ENCODE results near the gene HAO1. TPM values are rescaled to one million over a fixed set of nuclear protein-coding genes. Genes with fewer than 3 reads are reported as not detected.
"Not testable (repeated sequence)": the region's sequence is repeated elsewhere in the genome, so short reads cannot be mapped to it uniquely, and the experiment has no call there.

The HAO1 gene
- total RNA-seq, 2 experiments from 2014 or later, result not detected

- Mint-ChIP-seq H3K27ac (no peak overlapping the region), H3K4me1 (ENCODE audit: low read depth) (no peaks in the 10 kb centered on the region), H3K36me3 (ENCODE audit: low read depth) (no peaks in the 10 kb centered on the region), H3K4me3 (no peak overlapping the region), H3K9me3 (ENCODE audit: insufficient read depth) (no peaks in the 10 kb centered on the region), H3K27me3 (ENCODE audit: low read depth) (no peaks in the 10 kb centered on the region)
- CTCF ChIA-PET, result no interaction called here
- ATAC-seq (no peak), DNase-seq (no peak)
- POLR2A ChIA-PET, result no interaction called here
Observed at GRCh38 chr20:7848351-7848750, 91.9 kb downstream of the HAO1 start.

- Mint-ChIP-seq H3K36me3 (ENCODE audit: low read depth) (no peaks in the 10 kb centered on the region), H3K4me3 (no peak overlapping the region), H3K9me3 (ENCODE audit: insufficient read depth) (no peaks in the 10 kb centered on the region), H3K27ac (no peak overlapping the region), H3K27me3 (ENCODE audit: low read depth) (no peaks in the 10 kb centered on the region), H3K4me1 (ENCODE audit: low read depth) (no peaks in the 10 kb centered on the region)
- POLR2A ChIA-PET, result no interaction called here
- CTCF ChIA-PET, result no interaction called here
- DNase-seq (no peak), ATAC-seq (no peak)
Observed at GRCh38 chr20:7843613-7844012, 96.6 kb downstream of the HAO1 start.

GRCh38 chr20:7841971-7842310 lies 98.3 kb downstream of the HAO1 start:
- Mint-ChIP-seq H3K27me3 (ENCODE audit: low read depth) (no peaks in the 10 kb centered on the region), H3K4me3 (no peak overlapping the region), H3K4me1 (ENCODE audit: low read depth) (no peaks in the 10 kb centered on the region), H3K27ac (no peak overlapping the region), H3K36me3 (ENCODE audit: low read depth) (no peaks in the 10 kb centered on the region), H3K9me3 (ENCODE audit: insufficient read depth) (no peaks in the 10 kb centered on the region)
- ChIA-PET POLR2A (no interaction called here), CTCF (no interaction called here)
- DNase-seq, result no peak
- no peak for ATAC-seq

- H3K36me3 Mint-ChIP-seq (ENCODE audit: low read depth), result no peaks in the 10 kb centered on the region
- no peaks in the 10 kb centered on the region for H3K27me3 Mint-ChIP-seq (ENCODE audit: low read depth)
- POLR2A ChIA-PET, result no interaction called here
- H3K4me1 Mint-ChIP-seq (ENCODE audit: low read depth), result no peaks in the 10 kb centered on the region
- CTCF ChIA-PET, result no interaction called here
- H3K27ac Mint-ChIP-seq, result no peak overlapping the region
- no peaks in the 10 kb centered on the region for H3K9me3 Mint-ChIP-seq (ENCODE audit: insufficient read depth)
- H3K4me3 Mint-ChIP-seq, result no peak overlapping the region
- DNase-seq (no peak), ATAC-seq (no peak)
Observed at GRCh38 chr20:7841291-7841970, 98.8 kb downstream of the HAO1 start.

- ATAC-seq (no peak), DNase-seq (no peak)
- no peaks in the 10 kb centered on the region for H3K9me3 Mint-ChIP-seq (ENCODE audit: insufficient read depth)
- H3K4me1 Mint-ChIP-seq (ENCODE audit: low read depth), result no peaks in the 10 kb centered on the region
- no peaks in the 10 kb centered on the region for H3K36me3 Mint-ChIP-seq (ENCODE audit: low read depth)
- no peaks in the 10 kb centered on the region for H3K27me3 Mint-ChIP-seq (ENCODE audit: low read depth)
- ChIA-PET CTCF (no interaction called here), POLR2A (no interaction called here)
- H3K4me3 Mint-ChIP-seq, result no peak overlapping the region
- no peak overlapping the region for H3K27ac Mint-ChIP-seq
Observed at GRCh38 chr20:7836076-7836475, 104.2 kb downstream of the HAO1 start.

GRCh38 chr20:7834441-7834840 lies 105.8 kb downstream of the HAO1 start:
- DNase-seq; POLR2A ChIA-PET; H3K4me3 Mint-ChIP-seq; H3K9me3 Mint-ChIP-seq (ENCODE audit: insufficient read depth); ATAC-seq; H3K4me1 Mint-ChIP-seq (ENCODE audit: low read depth); H3K27me3 Mint-ChIP-seq (ENCODE audit: low read depth); H3K27ac Mint-ChIP-seq; H3K36me3 Mint-ChIP-seq (ENCODE audit: low read depth): not testable (repeated sequence)
- CTCF ChIA-PET, result interaction anchor here (0.6 kb wide), 1 partner anchor 25 kb away, joined by 3 read pairs; no protein-coding TSS in a partner anchor

Other genes starting within 250 kb of the HAO1 start
- gene TMX4, start 79.3 kb upstream of the HAO1 start, total RNA-seq, result 10 to 100 TPM; 24.9 to 31.6 TPM
- gene PLCB1, start 191.8 kb upstream of the HAO1 start, total RNA-seq, result 1 to 10 TPM in 1 of 2 experiments, under 1 TPM in 1; 0.63 to 1.5 TPM